GM19328 (cell line): ENCODE measurements around the gene VAMP8.
"Not testable (repeated sequence)": the region's sequence is repeated elsewhere in the genome, so short reads cannot be mapped to it uniquely, and the experiment has no call there.

Source experiments
- ATAC-seq: cut with Tn5 transposase; IDR thresholded peaks from one replicate; pipeline ENCODE4 v1.9.1; 2021; ENCODE audit warnings: mild to moderate bottlenecking, moderate library complexity; ENCODE audit not compliant: unreplicated experiment

Gene VAMP8

GRCh38 chr2:85577386-85578242 is at the start of gene VAMP8:
VAMP8 (plus strand) TSS chr2:85577586; CDS start chr2:85577647, 61 bp downstream.
- peak; percentile 55 for ATAC-seq

- no peak for ATAC-seq
Observed at GRCh38 chr2:85527787-85528186, 49.6 kb upstream of the VAMP8 start.

- ATAC-seq, result no peak
Observed at GRCh38 chr2:85528355-85528754, 49.0 kb upstream of the VAMP8 start.

GRCh38 chr2:85529809-85530208 is 47.6 kb upstream of the VAMP8 start:
- ATAC-seq, result no peak

- ATAC-seq, result no peak
Observed at GRCh38 chr2:85531589-85531988, 45.8 kb upstream of the VAMP8 start.

GRCh38 chr2:85534099-85534498 is 43.3 kb upstream of the VAMP8 start:
- ATAC-seq, result no peak

- ATAC-seq, result no peak
Observed at GRCh38 chr2:85534881-85535280, 42.5 kb upstream of the VAMP8 start.

GRCh38 chr2:85536479-85536878 is 40.9 kb upstream of the VAMP8 start:
- no peak for ATAC-seq

GRCh38 chr2:85537600-85538506 is 39.5 kb upstream of the VAMP8 start:
- ATAC-seq, result no peak

GRCh38 chr2:85538507-85539360 is 38.7 kb upstream of the VAMP8 start, which contains the start of gene MAT2A:
MAT2A (plus strand) TSS chr2:85539168; CDS start chr2:85539288, 120 bp downstream.
- ATAC-seq, result peak; percentile 69

GRCh38 chr2:85539361-85540132 is 37.8 kb upstream of the VAMP8 start:
- peak; percentile 27 for ATAC-seq

- ATAC-seq, result no peak
Observed at GRCh38 chr2:85540133-85540648, 37.2 kb upstream of the VAMP8 start.

GRCh38 chr2:85541262-85541661 is 36.1 kb upstream of the VAMP8 start:
- no peak for ATAC-seq

- ATAC-seq, result no peak
Observed at GRCh38 chr2:85541753-85542457, 35.5 kb upstream of the VAMP8 start.

- ATAC-seq, result no peak
Observed at GRCh38 chr2:85542777-85543176, 34.6 kb upstream of the VAMP8 start.

GRCh38 chr2:85544254-85544691 is 33.1 kb upstream of the VAMP8 start:
- not testable (repeated sequence) for ATAC-seq

GRCh38 chr2:85544915-85545779 is 32.2 kb upstream of the VAMP8 start:
- ATAC-seq, result not testable (repeated sequence)

GRCh38 chr2:85545780-85546240 is 31.6 kb upstream of the VAMP8 start:
- ATAC-seq, result no peak
